ENCODE measurements around the gene POLR3H.

POLR3H gene

GRCh38 chr22:41479671-41480396 lies 64.4 kb downstream of the POLR3H start:
- DNase-seq: no peak

- DNase-seq: no peak
Measured at GRCh38 chr22:41478891-41479521, 65.3 kb downstream of the POLR3H start.

- DNase-seq: no peak
Measured at GRCh38 chr22:41478473-41478872, 65.8 kb downstream of the POLR3H start.
